OCI-LY3 (cell line): ENCODE results near the gene IP6K1.
"Not testable (repeated sequence)": the region's sequence is repeated elsewhere in the genome, so short reads cannot be mapped to it uniquely, and the experiment has no call there.

Source experiments
- H2AFZ ChIP-seq: fragments of 200-600, 300-600 bp; shearing (Covaris generic); 2 replicates; pipeline ENCODE4 v1.6.0; 2014; ENCODE audit warnings: antibody characterized with exemption, low read depth, low read length
- H3K27ac ChIP-seq: fragments of 200-600, 300-600 bp; sonication (generic); 2 replicates; pipeline ENCODE4 v1.5.1; 2014; ENCODE audit warnings: mild to moderate bottlenecking, low read length, moderate library complexity, mixed read lengths
- H3K27me3 ChIP-seq: fragments of 200-600, 300-600 bp; sonication (generic); 2 replicates; pipeline ENCODE4 v1.6.1; 2014; ENCODE audit warnings: low read depth, low read length, mixed read lengths
- H3K36me3 ChIP-seq: fragments of 200-600, 300-600 bp; sonication (generic); replicated peaks from 2 replicates; pipeline ENCODE3; 2014; ENCODE audit warnings: low read depth, low read length, mixed read lengths
- H3K4me1 ChIP-seq: fragments of 300-600, 200-600 bp; sonication (generic); 2 replicates; pipeline ENCODE4 v1.6.1; 2014; ENCODE audit warnings: low read length, mixed read lengths
- H3K4me2 ChIP-seq: fragments of 200-600, 300-600 bp; sonication (generic); 2 replicates; pipeline ENCODE4 v1.6.1; 2014; ENCODE audit warnings: low read length, mixed read lengths
- H3K4me3 ChIP-seq: fragments of 300-600, 200-600 bp; sonication (generic); 2 replicates; pipeline ENCODE4 v1.5.1; 2014; ENCODE audit warnings: antibody characterized with exemption, mild to moderate bottlenecking, low read length, moderate library complexity
- H3K79me2 ChIP-seq: fragments of 300-600, 200-600 bp; shearing (Covaris generic); 2 replicates; pipeline ENCODE4 v1.6.1; 2014; ENCODE audit warnings: mild to moderate bottlenecking, low read length, mixed read lengths
- H3K9ac ChIP-seq: fragments of 300-600, 200-600 bp; shearing (Covaris generic); 2 replicates; pipeline ENCODE4 v1.6.0; 2014; ENCODE audit warnings: mild to moderate bottlenecking, low read length, moderate library complexity
- H3K9me3 ChIP-seq: fragments of 200-600, 300-600 bp; shearing (Covaris generic); 2 replicates; pipeline ENCODE4 v1.6.1; 2014; ENCODE audit warnings: low read length, mixed read lengths; ENCODE audit not compliant: insufficient read depth
- H4K20me1 ChIP-seq: fragments of 200-600, 300-600 bp; sonication (generic); 2 replicates; pipeline ENCODE4 v1.6.1; 2016; ENCODE audit warnings: low read length, mixed read lengths; ENCODE audit not compliant: insufficient read depth
- CTCF ChIP-seq: fragments of 200-600, 300-600 bp; sonication (generic); IDR thresholded peaks from 2 replicates; pipeline ENCODE4 v1.5.1; 2014; ENCODE audit warnings: antibody characterized with exemption, low read length, low read depth
- EZH2phosphoT487 ChIP-seq: fragments of 200-600 bp; shearing (Covaris generic); IDR thresholded peaks from 2 replicates; pipeline ENCODE4 v1.6.1; 2018; ENCODE audit warnings: antibody characterized with exemption, mixed run types, low read depth

IP6K1 gene

GRCh38 chr3:49780080-49780974 lies 6.0 kb downstream of the IP6K1 start:
- Histone ChIP-seq H3K9ac (no peak overlapping the region), H4K20me1 (peaks cover 18% of the 10 kb centered on the region), H3K9me3 (no peaks in the 10 kb centered on the region), H3K27me3 (no peaks in the 10 kb centered on the region), H3K79me2 (peaks cover 81% of the 10 kb centered on the region), H3K36me3 (peaks cover 30% of the 10 kb centered on the region), H3K4me1 (peaks cover 4% of the 10 kb centered on the region), H2AFZ (no peak overlapping the region), H3K4me2 (no peak overlapping the region), H3K27ac (no peak overlapping the region), H3K4me3 (no peak overlapping the region)
- no peak for TF ChIP-seq CTCF

- peaks cover 31% of the 10 kb centered on the region for H3K36me3 ChIP-seq
- no peak overlapping the region for H3K4me3 ChIP-seq
- no peak overlapping the region for H3K9ac ChIP-seq
- TF ChIP-seq EZH2phosphoT487 (no peak), CTCF (no peak)
- peaks cover 23% of the 10 kb centered on the region for H4K20me1 ChIP-seq
- no peak overlapping the region for H3K27ac ChIP-seq
- no peaks in the 10 kb centered on the region for H3K4me1 ChIP-seq
- H3K4me2 ChIP-seq = no peak overlapping the region
- peaks cover 79% of the 10 kb centered on the region for H3K79me2 ChIP-seq
- no peak overlapping the region for H2AFZ ChIP-seq
- no peaks in the 10 kb centered on the region for H3K9me3 ChIP-seq
- no peaks in the 10 kb centered on the region for H3K27me3 ChIP-seq
Measured at GRCh38 chr3:49779358-49780079, 6.8 kb downstream of the IP6K1 start.

- Histone ChIP-seq H4K20me1 (peaks cover 32% of the 10 kb centered on the region), H3K36me3 (peaks cover 23% of the 10 kb centered on the region), H3K79me2 (peaks cover 82% of the 10 kb centered on the region)
- H3K27me3 ChIP-seq, H3K9ac ChIP-seq, H3K4me2 ChIP-seq, H3K9me3 ChIP-seq, H3K4me1 ChIP-seq, H3K4me3 ChIP-seq, H2AFZ ChIP-seq, H3K27ac ChIP-seq: not testable (repeated sequence)
Measured at GRCh38 chr3:49776101-49776500, 10.2 kb downstream of the IP6K1 start.

- Histone ChIP-seq H3K27ac (no peak overlapping the region), H3K79me2 (peaks cover 84% of the 10 kb centered on the region), H2AFZ (no peak overlapping the region), H3K9ac (no peak overlapping the region), H3K27me3 (no peaks in the 10 kb centered on the region), H4K20me1 (peaks cover 31% of the 10 kb centered on the region), H3K36me3 (peaks cover 23% of the 10 kb centered on the region), H3K4me3 (no peak overlapping the region), H3K4me1 (no peaks in the 10 kb centered on the region), H3K9me3 (no peaks in the 10 kb centered on the region), H3K4me2 (no peak overlapping the region)
- TF ChIP-seq EZH2phosphoT487 = no peak
- no peak for TF ChIP-seq CTCF
Measured at GRCh38 chr3:49775538-49775937, 10.8 kb downstream of the IP6K1 start.
